NCI-H226 (cell line): Measurements from ENCODE around the gene PECR.

Experiments used
- DNase-seq: peaks from one replicate; pipeline ENCODE4 v3.0.0-alpha.2; 2015

PECR gene

GRCh38 chr2:216081487-216082116, at the start of gene PECR, which contains the start of gene TMEM169:
Gene PECR (minus strand): TSS chr2:216081809. CDS start chr2:216081741, 68 bp downstream.
Gene TMEM169 (plus strand): TSS chr2:216081919. CDS start chr2:216095964, 14,045 bp downstream.
- no peak for DNase-seq

DNA sequence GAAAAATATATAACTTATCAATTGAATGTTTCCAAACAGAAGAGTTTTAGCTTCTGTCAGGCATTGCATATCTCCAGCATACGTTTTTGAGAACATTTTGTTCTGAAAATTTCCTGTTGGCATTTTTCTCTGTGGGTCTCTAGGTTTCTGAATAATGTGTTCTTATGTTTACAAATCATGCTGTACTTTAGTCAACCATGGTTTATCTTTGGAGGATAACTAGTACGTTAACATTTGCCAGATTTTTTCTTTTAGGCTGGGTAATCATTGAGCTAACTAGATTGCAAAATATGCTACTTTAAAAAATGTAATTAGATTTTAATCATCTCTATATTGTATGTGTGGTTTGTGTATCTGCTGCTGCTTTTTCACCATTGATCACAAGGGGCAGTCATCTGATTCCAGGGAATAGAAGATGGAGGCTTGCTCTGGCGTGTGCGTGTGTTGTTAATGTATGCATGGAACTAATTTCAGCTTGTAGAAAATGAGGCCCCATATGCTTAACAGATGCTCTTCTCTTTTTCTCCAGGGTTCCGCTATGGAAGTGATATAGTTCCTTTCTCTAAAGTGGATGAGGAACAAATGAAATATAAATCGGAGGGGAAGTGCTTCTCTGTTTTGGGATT, 48.9 kb upstream of the PECR start:
- no peak for DNase-seq

DNA sequence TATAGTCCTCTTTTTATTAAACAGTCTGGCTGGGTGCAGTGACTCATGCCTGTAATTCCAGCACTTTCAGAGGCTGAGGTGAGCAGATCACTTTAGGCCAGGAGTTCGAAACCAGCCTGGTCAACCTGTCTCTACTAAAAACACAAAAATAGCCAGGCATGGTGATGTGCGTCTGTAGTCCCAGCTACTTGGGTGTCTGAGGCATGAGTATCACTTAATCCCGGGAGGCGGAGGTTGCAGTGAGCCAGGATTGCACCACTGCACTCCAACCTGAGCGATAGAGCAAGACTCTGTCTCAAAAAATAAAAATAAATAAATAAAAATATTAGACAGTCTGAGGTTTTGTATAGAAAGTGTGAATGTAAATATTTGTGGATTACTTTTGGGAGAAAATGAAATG, 45.3 kb upstream of the PECR start:
- DNase-seq, result no peak

GRCh38 chr2:216121255-216121654, 39.6 kb upstream of the PECR start:
- DNase-seq, result no peak

GRCh38 chr2:216119986-216120385, 38.4 kb upstream of the PECR start:
- DNase-seq, result no peak

- no peak for DNase-seq
These were observed 37.5 kb upstream of the PECR start for GRCh38 chr2:216119146-216119545.

DNA sequence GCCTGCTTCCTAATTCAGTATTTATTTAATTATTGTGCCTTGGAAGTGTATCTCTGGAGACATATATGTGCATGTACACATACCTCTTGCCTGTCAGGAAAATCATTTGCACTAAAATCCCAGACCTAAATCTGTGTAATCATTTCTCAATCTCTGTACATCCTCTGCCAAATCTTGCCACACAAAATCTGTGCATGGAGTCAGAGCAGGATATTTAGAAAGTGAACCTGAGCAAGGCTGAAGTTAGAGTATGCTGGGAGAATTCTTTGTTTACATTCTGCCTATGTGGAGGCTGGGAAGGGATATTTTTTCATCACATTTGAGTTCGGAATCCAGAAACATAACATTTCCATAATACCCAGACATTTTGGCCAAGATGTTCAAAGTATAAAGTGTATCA, 36.9 kb upstream of the PECR start:
- DNase-seq, result no peak

DNA sequence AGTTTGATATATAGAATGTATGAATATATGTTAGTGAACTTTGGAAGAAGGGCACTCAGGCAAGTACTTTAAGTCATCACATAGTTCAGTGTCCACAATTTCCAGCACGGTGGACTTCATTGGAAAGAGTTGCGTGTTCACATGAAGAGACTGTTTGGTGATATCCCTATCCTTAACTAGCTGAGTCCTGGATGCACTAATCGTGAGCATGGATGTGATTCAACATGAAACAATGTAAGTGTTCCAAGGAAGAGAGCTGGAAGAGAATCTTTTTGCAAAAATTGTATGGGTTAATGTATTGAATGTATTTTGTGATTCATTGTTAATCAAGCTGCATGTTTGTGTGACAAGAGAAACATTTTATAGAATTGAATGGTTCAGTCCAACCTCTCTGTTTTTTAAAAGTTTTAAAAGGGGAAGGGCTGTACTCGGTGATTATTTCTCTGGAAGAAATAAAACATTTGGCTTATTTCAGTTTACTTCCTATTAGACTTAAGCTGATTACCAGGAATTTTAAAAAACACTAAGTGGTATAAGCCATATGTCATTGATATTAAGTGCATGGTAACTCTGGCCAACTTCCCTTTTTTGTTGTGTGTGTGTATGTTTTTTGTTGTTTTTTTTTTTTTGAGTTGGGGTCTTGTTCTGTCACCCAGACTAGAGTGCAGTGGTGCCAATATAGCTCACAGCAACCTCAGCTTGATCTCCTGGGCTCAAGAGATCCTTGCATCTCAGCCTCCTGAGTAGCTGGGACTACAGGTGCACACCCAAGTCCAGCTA, 36.1 kb upstream of the PECR start:
- no peak for DNase-seq

- no peak for DNase-seq
These were observed 34.8 kb upstream of the PECR start for GRCh38 chr2:216116418-216116817.

GRCh38 chr2:216114714-216115531, 33.3 kb upstream of the PECR start:
- peak; percentile 79 for DNase-seq

- DNase-seq, result no peak
These were observed 32.7 kb upstream of the PECR start for GRCh38 chr2:216114382-216114713.

DNA sequence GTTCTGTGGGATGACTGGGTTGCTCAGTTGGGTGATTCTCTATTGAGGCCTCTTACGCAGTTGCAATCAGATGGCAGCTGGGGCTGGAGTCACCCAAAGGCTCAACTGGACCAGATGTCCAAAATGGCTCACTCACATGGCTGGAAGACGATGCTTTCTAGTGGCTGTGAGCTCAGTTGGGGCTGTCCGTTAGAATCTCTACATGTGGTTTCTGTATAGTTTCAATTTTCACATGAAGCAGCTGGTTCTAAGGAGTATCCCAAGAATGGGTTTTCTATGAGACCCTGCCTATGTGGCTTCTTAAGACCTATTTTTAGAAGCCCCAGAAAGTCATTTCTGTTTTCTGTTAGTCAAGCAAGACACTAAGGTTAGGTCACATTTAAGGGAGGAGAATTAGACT, 32.0 kb upstream of the PECR start:
- no peak for DNase-seq

GRCh38 chr2:216112926-216113325, 31.3 kb upstream of the PECR start:
- no peak for DNase-seq

GRCh38 chr2:216111122-216111521, 29.5 kb upstream of the PECR start:
- DNase-seq, result no peak

DNA sequence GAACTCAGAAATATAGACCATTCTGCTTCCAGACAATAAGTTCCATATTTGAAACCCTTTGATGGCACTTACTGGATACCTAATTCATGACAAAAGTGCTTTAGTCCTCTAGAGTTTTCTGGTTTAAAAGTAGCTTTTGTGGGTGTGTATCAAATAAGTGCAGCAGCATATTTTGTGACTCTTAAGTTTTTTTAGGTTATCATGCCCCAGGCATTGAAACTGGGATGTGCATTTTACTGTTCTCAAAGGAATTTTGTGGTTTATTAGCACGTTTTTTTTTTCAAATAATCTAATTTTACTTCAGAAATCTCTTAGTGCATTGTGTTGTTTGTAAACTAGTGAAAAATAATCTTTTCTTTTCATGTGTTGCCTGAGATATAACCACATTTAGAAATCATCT, 29.0 kb upstream of the PECR start:
- no peak for DNase-seq

DNA sequence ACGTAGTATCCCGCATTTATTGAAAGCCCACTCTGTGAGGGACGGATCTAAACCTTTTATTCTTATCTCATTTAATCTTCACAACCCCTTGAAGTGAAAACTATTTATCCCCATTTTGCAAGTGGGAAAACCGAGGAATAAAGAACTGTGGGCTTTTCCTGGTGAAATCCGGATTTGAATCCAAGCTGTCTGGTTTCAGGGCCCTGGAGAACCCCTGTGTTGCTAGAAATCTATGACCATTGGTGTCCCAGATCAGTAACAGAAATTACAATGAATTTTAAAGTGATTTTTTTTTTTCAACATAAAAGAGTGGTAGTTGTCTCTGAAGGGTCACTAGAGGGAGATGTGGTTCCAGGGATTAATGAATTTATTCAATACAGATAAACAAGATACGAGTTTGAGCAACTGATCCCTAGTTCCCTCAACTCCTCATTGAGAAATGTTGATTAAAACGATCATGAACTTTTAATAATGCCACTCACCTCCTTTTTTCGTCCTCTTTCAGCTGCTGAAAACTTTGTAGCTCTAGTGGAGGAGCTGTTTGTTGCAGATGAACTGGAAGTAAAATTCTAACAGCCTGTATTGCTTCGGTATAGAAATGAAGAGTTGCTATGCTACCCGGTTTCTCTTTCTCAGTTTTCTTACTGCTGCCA, 28.5 kb upstream of the PECR start:
- DNase-seq, result no peak

DNA sequence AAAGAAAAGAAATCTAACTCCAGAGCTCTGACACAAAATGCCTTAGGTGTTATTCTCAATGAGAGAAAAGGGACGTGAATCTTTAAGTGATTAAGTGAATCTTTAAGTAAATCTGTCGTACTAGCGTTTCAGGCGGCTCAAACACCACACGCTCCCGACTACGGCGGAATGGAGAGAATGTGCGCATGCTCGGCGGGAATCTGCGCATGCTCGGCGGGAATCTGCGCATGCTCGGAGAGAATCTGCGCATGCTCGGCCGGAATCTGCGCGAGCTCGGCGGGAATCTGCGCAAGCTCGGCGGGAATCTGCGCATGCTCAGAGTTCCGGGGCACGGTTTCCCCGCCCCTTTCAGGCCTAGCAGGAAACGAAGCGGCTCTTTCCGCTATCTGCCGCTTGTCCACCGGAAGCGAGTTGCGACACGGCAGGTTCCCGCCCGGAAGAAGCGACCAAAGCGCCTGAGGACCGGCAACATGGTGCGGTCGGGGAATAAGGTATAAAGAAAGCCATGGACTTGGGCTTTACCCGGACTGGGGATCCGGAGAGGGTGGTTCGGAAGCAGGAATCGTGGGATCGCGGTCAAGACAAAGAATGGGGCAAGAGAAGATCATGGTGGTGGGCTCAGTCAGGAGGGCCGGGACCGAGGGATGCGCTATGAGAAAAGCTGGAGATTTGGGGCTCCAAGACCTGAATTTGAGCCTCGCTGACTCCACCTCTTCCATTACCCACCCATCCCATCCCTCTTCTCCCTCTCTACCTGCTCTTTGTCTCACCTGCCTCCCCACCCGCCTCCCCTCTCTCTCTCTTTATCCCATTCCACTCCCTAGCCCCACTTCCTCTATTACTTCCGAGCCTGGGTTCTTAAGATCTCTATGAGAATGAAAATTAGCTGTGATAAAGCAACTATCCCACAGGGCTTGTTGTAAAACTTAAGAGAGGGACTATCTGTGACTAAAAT, 27.6 kb upstream of the PECR start, which contains the start of gene XRCC5:
Gene XRCC5, plus strand, starts transcription at position 382 of the 955 bp plus-strand sequence. Its CDS starts 89 bp downstream, at position 471.
- DNase-seq, result peak; percentile 75

GRCh38 chr2:216108310-216108966, 26.8 kb upstream of the PECR start:
- no peak for DNase-seq

DNA sequence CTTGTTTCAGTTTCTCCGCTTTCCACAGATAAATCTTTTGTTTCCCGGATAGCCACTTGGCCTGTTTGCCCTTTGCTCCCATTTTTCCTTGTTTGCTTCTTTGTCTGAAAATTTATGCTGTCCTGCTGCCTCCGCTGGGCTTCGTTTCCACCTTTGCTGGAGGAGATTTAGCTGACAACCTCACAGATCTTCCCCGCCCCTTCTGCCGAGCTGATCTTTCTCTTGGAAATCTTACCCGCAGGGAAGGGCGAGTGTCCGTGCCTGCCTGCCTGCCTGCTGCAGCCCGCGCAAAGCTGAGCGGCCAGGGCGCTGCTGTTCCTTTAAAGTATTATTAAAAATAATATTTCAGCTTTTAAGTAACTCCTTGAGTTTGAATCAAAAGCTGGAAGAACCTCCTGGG, 26.2 kb upstream of the PECR start:
- no peak for DNase-seq

DNA sequence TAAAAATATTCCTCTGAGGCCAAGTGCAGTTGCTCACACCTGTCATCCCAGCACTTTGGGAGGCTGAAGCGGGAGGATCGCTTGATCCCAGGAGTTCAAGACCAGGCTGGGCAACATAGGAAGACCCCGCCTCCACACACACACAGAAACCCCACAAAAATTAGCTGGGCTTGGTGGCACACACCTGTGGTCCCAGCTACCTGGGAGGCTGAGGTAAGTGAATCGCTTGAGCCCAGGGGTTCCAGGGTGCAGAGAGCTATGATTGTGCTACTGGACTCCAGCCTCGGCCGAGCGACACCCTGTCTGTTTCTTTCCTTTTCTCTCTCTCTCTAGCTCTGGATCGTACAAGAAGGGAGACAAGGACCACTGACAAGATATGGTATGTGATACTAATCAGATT, 25.7 kb upstream of the PECR start:
- no peak for DNase-seq

- DNase-seq, result no peak
These were observed 23.1 kb upstream of the PECR start for GRCh38 chr2:216104691-216105090.
